HepG2 (cell line): ENCODE data around the gene SLC9B2. TPM values are rescaled to one million over a fixed set of nuclear protein-coding genes. Genes with fewer than 3 reads are reported as not detected.

Experiments
- EEA1 ChIP-seq: sonication (generic); formaldehyde crosslinking; IDR thresholded peaks from 2 replicates; pipeline ENCODE4 v1.5.1; 2020; ENCODE audit warnings: mild to moderate bottlenecking, missing genetic modification reagents, borderline replicate concordance
- EHMT2 ChIP-seq: fragments of 200-600 bp; sonication (generic); IDR thresholded peaks from 2 replicates; pipeline ENCODE4 v1.7.0; 2017; ENCODE audit warnings: antibody characterized with exemption, low read depth, low read length, borderline replicate concordance
- HMGA1 ChIP-seq: sonication (generic); formaldehyde crosslinking; conservative IDR thresholded peaks from 2 replicates; pipeline ENCODE4 v1.4.0; 2020; ENCODE audit warnings: missing genetic modification reagents
- HOXD1 ChIP-seq: sonication (generic); formaldehyde crosslinking; IDR thresholded peaks from 2 replicates; pipeline ENCODE4 v1.5.0; 2020; ENCODE audit warnings: missing genetic modification reagents
- JUN ChIP-seq: sonication (generic); formaldehyde crosslinking; IDR thresholded peaks from 2 replicates; pipeline ENCODE4 v1.4.0; 2020; ENCODE audit warnings: mild to moderate bottlenecking, missing genetic modification reagents
- KDM3A ChIP-seq: IDR thresholded peaks from 2 replicates; pipeline ENCODE4 v1.6.1; 2018; ENCODE audit warnings: low read depth, missing compliant biosample characterization
- MIER3 ChIP-seq: IDR thresholded peaks from 2 replicates; pipeline ENCODE4 v1.6.1; 2016; ENCODE audit warnings: missing compliant biosample characterization, borderline replicate concordance
- MTA3 ChIP-seq: sonication (generic); formaldehyde crosslinking; IDR thresholded peaks from 2 replicates; pipeline ENCODE4 v1.4.0; 2020; ENCODE audit warnings: missing genetic modification reagents
- NKX3-1 ChIP-seq: sonication (generic); formaldehyde crosslinking; IDR thresholded peaks from 2 replicates; pipeline ENCODE4 v1.5.0; 2020; ENCODE audit warnings: missing genetic modification reagents
- PAWR ChIP-seq: sonication (generic); formaldehyde crosslinking; IDR thresholded peaks from 2 replicates; pipeline ENCODE4 v1.4.0; 2020; ENCODE audit warnings: missing genetic modification reagents, mild to moderate bottlenecking, borderline replicate concordance
- RBFOX2 ChIP-seq: fragments of 200-400 bp; formaldehyde crosslinking; IDR thresholded peaks from 2 replicates; pipeline ENCODE4 v1.6.1; 2017; ENCODE audit warnings: low read depth, mild to moderate bottlenecking, low read length
- REXO4 ChIP-seq: sonication (generic); formaldehyde crosslinking; IDR thresholded peaks from 2 replicates; pipeline ENCODE4 v1.8.0; 2022; ENCODE audit warnings: missing genetic modification reagents, mild to moderate bottlenecking, borderline replicate concordance
- RFX3 ChIP-seq: IDR thresholded peaks from 2 replicates; pipeline ENCODE4 v1.6.1; 2016; ENCODE audit warnings: missing biosample characterization, missing genetic modification reagents
- SMAD3 ChIP-seq: sonication (generic); formaldehyde crosslinking; IDR thresholded peaks from 2 replicates; pipeline ENCODE4 v1.4.0; 2020; ENCODE audit warnings: missing genetic modification reagents
- ZEB1 ChIP-seq: IDR thresholded peaks from 2 replicates; pipeline ENCODE4 v1.6.1; 2012; ENCODE audit warnings: mild to moderate bottlenecking, low read depth, inconsistent platforms; ENCODE audit not compliant: insufficient replicate concordance
- ZNF12 ChIP-seq: sonication (generic); formaldehyde crosslinking; IDR thresholded peaks from 2 replicates; pipeline ENCODE4 v1.5.0; 2020; ENCODE audit warnings: missing genetic modification reagents
- ZNF143 ChIP-seq: sonication (generic); formaldehyde crosslinking; IDR thresholded peaks from 2 replicates; pipeline ENCODE4 v1.4.0; 2020; ENCODE audit warnings: missing genetic modification reagents
- ZNF230 ChIP-seq: sonication (generic); formaldehyde crosslinking; IDR thresholded peaks from 2 replicates; pipeline ENCODE4 v1.4.0; 2020; ENCODE audit warnings: mild to moderate bottlenecking, missing genetic modification reagents
- ZNF335 ChIP-seq: sonication (generic); formaldehyde crosslinking; IDR thresholded peaks from 2 replicates; pipeline ENCODE4 v1.4.0; 2020; ENCODE audit warnings: missing genetic modification reagents
- ZNF343 ChIP-seq: sonication (generic); formaldehyde crosslinking; IDR thresholded peaks from 2 replicates; pipeline ENCODE4 v1.4.0; 2020; ENCODE audit warnings: mild to moderate bottlenecking, missing genetic modification reagents
- ZSCAN12 ChIP-seq: sonication (generic); formaldehyde crosslinking; IDR thresholded peaks from 2 replicates; pipeline ENCODE4 v1.9.0; 2021; ENCODE audit warnings: mild to moderate bottlenecking, missing genetic modification reagents
- polyA plus RNA-seq, 8 experiments: library from polyadenylated mRNA; depleted of rRNA in 3 of 8; stranded (reverse) in 7 of 8; unstranded in 1 of 8; fragments of >200 nt; fragmentation: Illumina TruSeq in 4 of 8; extraction: Trizol in 4 of 8; gene quantifications; 2 replicates each; pipeline versions ENCODE4 v1.2.1 to v1.2.3, GENCODE V29; 2011 to 2016; ENCODE audit warnings: low read depth in 4 of 8, missing spikeins in 1 of 8, mixed read lengths in 1 of 8; ENCODE audit not compliant: insufficient read depth in 1 of 8
- total RNA-seq, 5 experiments: library from RNA; depleted of rRNA; stranded (reverse); fragments of >200 nt; fragmentation: Illumina TruSeq; extraction: Trizol; gene quantifications; 2 replicates each; pipeline ENCODE4 v1.2.3, GENCODE V29; 2016; ENCODE audit warnings: low read depth in 1 of 5
- TF ChIP-seq, protein P1 (sequence below): sonication (generic); formaldehyde crosslinking; IDR thresholded peaks from 2 replicates; pipeline ENCODE4 v1.5.0; 2020; ENCODE audit warnings: missing genetic modification reagents
- TF ChIP-seq, protein P2 (sequence below): sonication (generic); formaldehyde crosslinking; IDR thresholded peaks from 2 replicates; pipeline ENCODE4 v1.5.0; 2020; ENCODE audit warnings: missing genetic modification reagents
- TF ChIP-seq, protein P3 (sequence below): sonication (generic); formaldehyde crosslinking; IDR thresholded peaks from 2 replicates; pipeline ENCODE4 v1.5.0; 2020; ENCODE audit warnings: missing genetic modification reagents, mild to moderate bottlenecking, borderline replicate concordance
- TF ChIP-seq, protein P4 (sequence below): sonication (generic); formaldehyde crosslinking; IDR thresholded peaks from 2 replicates; pipeline ENCODE4 v1.4.0; 2020; ENCODE audit warnings: mild to moderate bottlenecking, missing genetic modification reagents
- TF ChIP-seq, protein P5 (sequence below): sonication (generic); formaldehyde crosslinking; conservative IDR thresholded peaks from 2 replicates; pipeline ENCODE4 v1.8.0; 2022; ENCODE audit warnings: mild to moderate bottlenecking, moderate library complexity, missing genetic modification reagents
- TF ChIP-seq, protein P6 (sequence below): IDR thresholded peaks from 2 replicates; pipeline ENCODE4 v1.6.1; 2018; ENCODE audit warnings: missing genetic modification reagents

The SLC9B2 gene
- total and polyA plus RNA-seq, 2 of the 13 experiments (the other 11 are each of a cell fraction or from before 2014, with no cell fraction given) = 23.5 to 38.5 TPM

DNA sequence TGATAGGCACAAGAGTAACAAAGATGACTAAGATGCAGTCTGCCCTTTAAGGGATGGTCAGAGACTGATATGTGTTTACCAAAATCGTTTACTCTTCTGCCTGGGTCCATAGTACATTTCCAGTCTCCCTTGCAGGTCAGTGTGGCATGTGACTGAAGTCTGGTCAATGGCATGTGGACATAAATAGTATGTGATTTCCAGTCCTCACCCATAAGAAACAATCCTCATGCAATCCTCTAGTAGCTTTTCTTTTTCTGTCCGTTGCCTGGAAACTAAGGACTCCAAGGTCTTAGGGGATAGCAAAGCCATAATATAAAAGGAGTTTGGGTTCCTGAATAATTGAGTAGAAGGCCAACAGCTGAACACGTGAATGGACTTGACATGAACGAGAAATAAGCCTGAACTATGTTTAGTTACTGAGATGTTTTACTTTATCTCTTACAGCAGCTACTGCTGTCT lies 1.1 kb downstream of the SLC9B2 start (continued):
- TF ChIP-seq ZNF230 (no peak), ZNF343 (CRISPR knock-in tag) (0 out of 2 replicates have a peak, but pooled peaks have one; percentile 29), SMAD3 (peak; percentile 85), RBFOX2 (no peak), NKX3-1 (CRISPR knock-in tag) (0 out of 2 replicates have a peak, but pooled peaks have one; percentile 44), ZNF12 (peak; percentile 67), HOXD1 (CRISPR knock-in tag) (0 out of 2 replicates have a peak, but pooled peaks have one; percentile 52), PAWR (CRISPR knock-in tag) (no peak), REXO4 (CRISPR knock-in tag) (no peak), MTA3 (no peak), ZNF335 (peak; percentile 15; the same call in 1 of the 2 replicates), EEA1 (no peak), ZSCAN12 (no peak), ZNF143 (CRISPR knock-in tag) (no peak), KDM3A (CRISPR knock-in tag) (peak; percentile 81; the same call in 1 of the 2 replicates), RFX3 (CRISPR knock-in tag) (peak; percentile 38; the same call in 1 of the 2 replicates), MIER3 (CRISPR knock-in tag) (peak; percentile 68; the same call in 1 of the 2 replicates), HMGA1 (CRISPR knock-in tag) (no peak), EHMT2 (peak; percentile 33; the same call in 1 of the 2 replicates), ZEB1 (no peak), JUN (CRISPR knock-in tag) (0 out of 2 replicates have a peak, but pooled peaks have one; percentile 14)
- TF ChIP-seq, protein P1, sequence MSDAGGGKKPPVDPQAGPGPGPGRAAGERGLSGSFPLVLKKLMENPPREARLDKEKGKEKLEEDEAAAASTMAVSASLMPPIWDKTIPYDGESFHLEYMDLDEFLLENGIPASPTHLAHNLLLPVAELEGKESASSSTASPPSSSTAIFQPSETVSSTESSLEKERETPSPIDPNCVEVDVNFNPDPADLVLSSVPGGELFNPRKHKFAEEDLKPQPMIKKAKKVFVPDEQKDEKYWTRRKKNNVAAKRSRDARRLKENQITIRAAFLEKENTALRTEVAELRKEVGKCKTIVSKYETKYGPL = no peak
- TF ChIP-seq, protein P2, sequence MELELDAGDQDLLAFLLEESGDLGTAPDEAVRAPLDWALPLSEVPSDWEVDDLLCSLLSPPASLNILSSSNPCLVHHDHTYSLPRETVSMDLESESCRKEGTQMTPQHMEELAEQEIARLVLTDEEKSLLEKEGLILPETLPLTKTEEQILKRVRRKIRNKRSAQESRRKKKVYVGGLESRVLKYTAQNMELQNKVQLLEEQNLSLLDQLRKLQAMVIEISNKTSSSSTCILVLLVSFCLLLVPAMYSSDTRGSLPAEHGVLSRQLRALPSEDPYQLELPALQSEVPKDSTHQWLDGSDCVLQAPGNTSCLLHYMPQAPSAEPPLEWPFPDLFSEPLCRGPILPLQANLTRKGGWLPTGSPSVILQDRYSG (CRISPR knock-in tag) = no peak
- TF ChIP-seq, protein P3, sequence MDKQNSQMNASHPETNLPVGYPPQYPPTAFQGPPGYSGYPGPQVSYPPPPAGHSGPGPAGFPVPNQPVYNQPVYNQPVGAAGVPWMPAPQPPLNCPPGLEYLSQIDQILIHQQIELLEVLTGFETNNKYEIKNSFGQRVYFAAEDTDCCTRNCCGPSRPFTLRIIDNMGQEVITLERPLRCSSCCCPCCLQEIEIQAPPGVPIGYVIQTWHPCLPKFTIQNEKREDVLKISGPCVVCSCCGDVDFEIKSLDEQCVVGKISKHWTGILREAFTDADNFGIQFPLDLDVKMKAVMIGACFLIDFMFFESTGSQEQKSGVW (CRISPR knock-in tag) = no peak
- TF ChIP-seq, protein P4, sequence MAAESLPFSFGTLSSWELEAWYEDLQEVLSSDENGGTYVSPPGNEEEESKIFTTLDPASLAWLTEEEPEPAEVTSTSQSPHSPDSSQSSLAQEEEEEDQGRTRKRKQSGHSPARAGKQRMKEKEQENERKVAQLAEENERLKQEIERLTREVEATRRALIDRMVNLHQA = no peak
- TF ChIP-seq, protein P5, sequence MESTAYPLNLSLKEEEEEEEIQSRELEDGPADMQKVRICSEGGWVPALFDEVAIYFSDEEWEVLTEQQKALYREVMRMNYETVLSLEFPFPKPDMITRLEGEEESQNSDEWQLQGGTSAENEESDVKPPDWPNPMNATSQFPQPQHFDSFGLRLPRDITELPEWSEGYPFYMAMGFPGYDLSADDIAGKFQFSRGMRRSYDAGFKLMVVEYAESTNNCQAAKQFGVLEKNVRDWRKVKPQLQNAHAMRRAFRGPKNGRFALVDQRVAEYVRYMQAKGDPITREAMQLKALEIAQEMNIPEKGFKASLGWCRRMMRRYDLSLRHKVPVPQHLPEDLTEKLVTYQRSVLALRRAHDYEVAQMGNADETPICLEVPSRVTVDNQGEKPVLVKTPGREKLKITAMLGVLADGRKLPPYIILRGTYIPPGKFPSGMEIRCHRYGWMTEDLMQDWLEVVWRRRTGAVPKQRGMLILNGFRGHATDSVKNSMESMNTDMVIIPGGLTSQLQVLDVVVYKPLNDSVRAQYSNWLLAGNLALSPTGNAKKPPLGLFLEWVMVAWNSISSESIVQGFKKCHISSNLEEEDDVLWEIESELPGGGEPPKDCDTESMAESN (CRISPR knock-in tag) = peak; percentile 68; the same call in 1 of the 2 replicates
- TF ChIP-seq, protein P6, sequence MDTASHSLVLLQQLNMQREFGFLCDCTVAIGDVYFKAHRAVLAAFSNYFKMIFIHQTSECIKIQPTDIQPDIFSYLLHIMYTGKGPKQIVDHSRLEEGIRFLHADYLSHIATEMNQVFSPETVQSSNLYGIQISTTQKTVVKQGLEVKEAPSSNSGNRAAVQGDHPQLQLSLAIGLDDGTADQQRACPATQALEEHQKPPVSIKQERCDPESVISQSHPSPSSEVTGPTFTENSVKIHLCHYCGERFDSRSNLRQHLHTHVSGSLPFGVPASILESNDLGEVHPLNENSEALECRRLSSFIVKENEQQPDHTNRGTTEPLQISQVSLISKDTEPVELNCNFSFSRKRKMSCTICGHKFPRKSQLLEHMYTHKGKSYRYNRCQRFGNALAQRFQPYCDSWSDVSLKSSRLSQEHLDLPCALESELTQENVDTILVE = no peak; the same call in 1 of the 2 replicates
